Measurements from ENCODE around the gene RAPGEF4. TPM values are rescaled to one million over a fixed set of nuclear protein-coding genes. Genes with fewer than 3 reads are reported as not detected.

The RAPGEF4 gene
- total and polyA plus RNA-seq, 2 of the 4 experiments (the other 2 are of a cell fraction), result 1.7 to 3.2 TPM

DNA sequence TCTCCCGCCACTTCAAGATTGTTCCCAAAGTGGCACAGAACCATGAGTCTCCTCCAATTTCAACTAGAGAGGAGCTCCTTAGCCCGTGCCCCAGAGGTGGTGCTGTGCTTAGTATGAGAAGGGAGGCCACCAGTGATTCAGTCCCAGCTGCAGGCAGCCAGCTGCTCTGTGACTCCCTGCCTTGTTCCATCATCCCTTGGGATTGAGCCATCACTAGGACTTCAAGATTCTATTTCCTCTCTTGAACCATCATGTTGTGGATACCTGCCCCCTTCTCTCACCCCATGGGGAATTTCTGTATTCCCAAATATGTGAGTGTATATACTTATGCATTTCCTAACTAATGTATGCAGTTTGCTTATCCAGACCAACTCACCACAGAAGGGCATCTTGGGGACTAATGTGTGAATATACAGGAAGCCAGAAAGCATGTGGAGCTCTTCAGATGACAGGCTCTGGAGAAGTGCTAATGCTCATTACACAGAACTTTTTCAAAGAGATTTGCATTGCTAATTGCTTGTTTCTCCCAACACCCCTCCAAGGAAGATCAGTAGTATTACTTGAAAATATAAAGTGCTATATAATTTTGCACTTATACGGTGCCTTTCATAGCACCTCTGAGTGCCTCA lies 229.0 kb downstream of the RAPGEF4 start:
- peak overlapping the region; percentile 57 for H2BK5ac ChIP-seq (ENCODE audit: low read depth, low read length, poor library complexity, severe bottlenecking)
- DNase-seq (peak; percentile 86), ATAC-seq (ENCODE audit: low read depth) (peak; percentile 27)
- H4K20me1 ChIP-seq (ENCODE audit: insufficient read depth, low read length), result no peaks in the 10 kb centered on the region
- no peak overlapping the region for H3K4ac ChIP-seq (ENCODE audit: low read depth, low read length)
- H3K18ac ChIP-seq (ENCODE audit: low read depth, low read length), result no peak overlapping the region
- H3K4me3 ChIP-seq (ENCODE audit: insufficient read depth, low read depth, low read length), result no peak overlapping the region
- TF ChIP-seq MAZ (IDR thresholded peaks at IDR 0.05; ENCODE audit: borderline replicate concordance, low read depth, low read length), result no peak
- TF ChIP-seq CEBPB (IDR thresholded peaks at IDR 0.05; ENCODE audit: low read depth, low read length), result peak; percentile 44; the same call in 1 of the 2 replicates
- TF ChIP-seq NFE2L2 (IDR thresholded peaks at IDR 0.05; ENCODE audit: low read depth, low read length), result no peak
- TF ChIP-seq RAD21 (IDR thresholded peaks at IDR 0.05; ENCODE audit: low read length), result no peak
- no peak for TF ChIP-seq RCOR1 (IDR thresholded peaks at IDR 0.05; ENCODE audit: insufficient replicate concordance, low read length)
- no peak overlapping the region for H2AFZ ChIP-seq (replicated peaks; ENCODE audit: low read length, poor library complexity)
- H3K23ac ChIP-seq (ENCODE audit: low read depth, low read length), result no peak overlapping the region
- in situ Hi-C loops (cut with MboI; ENCODE audit: low sequenced_read_pairs), result no loop called here
- H4K8ac ChIP-seq (ENCODE audit: low read depth in 2 of 2, low read length in 2 of 2), result no peak overlapping the region
- POLR2A ChIA-PET (ENCODE audit: unreplicated experiment), result no interaction called here
- H3K4me2 ChIP-seq (ENCODE audit: low read depth, low read length), result no peak overlapping the region
- H3K56ac ChIP-seq (ENCODE audit: extremely low read depth, insufficient read depth, low read length), result no peak overlapping the region
- H2BK20ac ChIP-seq (ENCODE audit: low read depth, low read length), result no peak overlapping the region
- no peak overlapping the region for H4K5ac ChIP-seq (ENCODE audit: low read depth, low read length)
- no peak overlapping the region for H2AK5ac ChIP-seq (ENCODE audit: low read depth, low read length)
- 0 out of 2 replicates have a peak overlapping the region, but pooled peaks have one; percentile 67 for H3K14ac ChIP-seq (replicated peaks; ENCODE audit: low read depth, low read length)
- H3K27ac ChIP-seq (ENCODE audit: insufficient read depth, low read length), result no peak overlapping the region
- BruUV-seq (replicated peaks), result no TSS peak
- H3K9me3 ChIP-seq (ENCODE audit: control insufficient read depth, insufficient read depth, low read length), result no peaks in the 10 kb centered on the region
- H2AK9ac ChIP-seq (replicated peaks; ENCODE audit: low read depth, low read length, poor library complexity), result no peak overlapping the region
- no peaks in the 10 kb centered on the region for H3K79me1 ChIP-seq (ENCODE audit: low read depth in 1 of 2, low read length in 2 of 2)
- no CpG with 5 or more reads among the region's 3 CpGs for WGBS, 2 experiments (ENCODE audit: extremely low coverage in 2 of 2, insufficient read length in 1 of 2)
- peaks cover 14% of the 10 kb centered on the region for H3K9me1 ChIP-seq (ENCODE audit: insufficient read depth, low read length)
- peak overlapping the region; percentile 79; the same call in 1 of the 3 replicates for H2BK15ac ChIP-seq (ENCODE audit: low read depth, low read length)
- H3K36me3 ChIP-seq (ENCODE audit: control insufficient read depth, insufficient read depth, low read length), result no peaks in the 10 kb centered on the region
- peaks cover 16% of the 10 kb centered on the region for H3K4me1 ChIP-seq (ENCODE audit: control insufficient read depth, insufficient read depth, low read length)
- dilution Hi-C loops (cut with HindIII; ENCODE audit: low sequenced_read_pairs, unreplicated experiment), result no loop called here
- no peaks in the 10 kb centered on the region for H3K27me3 ChIP-seq (ENCODE audit: control insufficient read depth, insufficient read depth, low read length)
- 0 out of 2 replicates have a peak overlapping the region, but pooled peaks have one; percentile 41 for H2BK120ac ChIP-seq (ENCODE audit: low read depth, low read length)
- no peak overlapping the region for H4K91ac ChIP-seq (ENCODE audit: insufficient read depth, low read depth, low read length)
- intact Hi-C loops (cut with micrococcal nuclease), result no loop called here
- CTCF ChIA-PET, result interaction anchor here (0.7 to 1.1 kb wide), 3 partner anchors 8 to 31 kb away, joined by 3 read pairs; no protein-coding TSS in a partner anchor
- no peak overlapping the region for H3K9ac ChIP-seq (ENCODE audit: low read depth, low read length)

Measured in IMR-90 (cell line).